ENCODE measurements around the gene LARP6. TPM values are rescaled to one million over a fixed set of nuclear protein-coding genes. Genes with fewer than 3 reads are reported as not detected.

Gene LARP6
- total and polyA plus RNA-seq, 2 of the 4 experiments (the other 2 are of a cell fraction): 36.4 to 135 TPM

GRCh38 chr15:70867911-70868467 is 14.0 kb upstream of the LARP6 start:
- Histone ChIP-seq H3K27me3 (ENCODE audit: control insufficient read depth, insufficient read depth, low read length) (no peaks in the 10 kb centered on the region), H3K4me1 (ENCODE audit: control insufficient read depth, insufficient read depth, low read length) (peaks cover 26% of the 10 kb centered on the region), H3K23ac (ENCODE audit: low read depth, low read length) (peak overlapping the region; percentile 39; the same call in 1 of the 2 replicates), H2BK20ac (ENCODE audit: low read depth, low read length) (peak overlapping the region; percentile 37; the same call in 1 of the 2 replicates), H2AK5ac (ENCODE audit: low read depth, low read length) (peak overlapping the region; percentile 37), H3K27ac (ENCODE audit: insufficient read depth, low read length) (peak overlapping the region; percentile 25; the same call in 1 of the 2 replicates), H3K36me3 (ENCODE audit: control insufficient read depth, insufficient read depth, low read length) (no peaks in the 10 kb centered on the region), H4K91ac (ENCODE audit: insufficient read depth, low read depth, low read length) (peak overlapping the region; percentile 38; the same call in 1 of the 2 replicates), H2AFZ (replicated peaks; ENCODE audit: low read length, poor library complexity) (no peak overlapping the region), H4K8ac (ENCODE audit: low read depth in 2 of 2, low read length in 2 of 2) (peak overlapping the region in 1 of 2 experiments; percentile 37; a peak in 1 of 4 replicates), H4K20me1 (ENCODE audit: insufficient read depth, low read length) (no peaks in the 10 kb centered on the region), H4K5ac (ENCODE audit: low read depth, low read length) (peak overlapping the region; percentile 30; the same call in 1 of the 2 replicates), H3K79me1 (ENCODE audit: low read depth in 1 of 2, low read length in 2 of 2) (peaks cover 0 to 20% of the 10 kb centered on the region in 2 experiments; a peak in 1 of 4 replicates), H2BK15ac (ENCODE audit: low read depth, low read length) (peak overlapping the region; percentile 18; the same call in 1 of the 3 replicates), H3K4me2 (ENCODE audit: low read depth, low read length) (peak overlapping the region; percentile 1), H3K14ac (replicated peaks; ENCODE audit: low read depth, low read length) (peak overlapping the region; percentile 55; the same call in 1 of the 2 replicates), H2BK120ac (ENCODE audit: low read depth, low read length) (peak overlapping the region; percentile 59), H3K9ac (ENCODE audit: low read depth, low read length) (no peak overlapping the region), H3K18ac (ENCODE audit: low read depth, low read length) (peak overlapping the region; percentile 37), H3K4ac (ENCODE audit: low read depth, low read length) (peak overlapping the region; percentile 56), H3K56ac (ENCODE audit: extremely low read depth, insufficient read depth, low read length) (no peak overlapping the region), H2AK9ac (replicated peaks; ENCODE audit: low read depth, low read length, poor library complexity) (peak overlapping the region; percentile 12), H3K4me3 (ENCODE audit: insufficient read depth, low read depth, low read length) (no peak overlapping the region), H3K9me3 (ENCODE audit: control insufficient read depth, insufficient read depth, low read length) (no peaks in the 10 kb centered on the region), H2BK5ac (ENCODE audit: low read depth, low read length, poor library complexity, severe bottlenecking) (no peak overlapping the region), H3K9me1 (ENCODE audit: insufficient read depth, low read length) (peaks cover 19% of the 10 kb centered on the region)
- TF ChIP-seq MAZ (IDR thresholded peaks at IDR 0.05; ENCODE audit: borderline replicate concordance, low read depth, low read length) (no peak), CEBPB (IDR thresholded peaks at IDR 0.05; ENCODE audit: low read depth, low read length) (0 out of 2 replicates have a peak, but pooled peaks have one; percentile 25), POLR2A (IDR thresholded peaks at IDR 0.05; ENCODE audit: low read depth, low read length) (no peak), ELK1 (IDR thresholded peaks at IDR 0.05; ENCODE audit: borderline replicate concordance, low read depth, low read length) (no peak)
- intact Hi-C loops (cut with micrococcal nuclease): no loop called here
- no CpG with 5 or more reads among the region's 6 CpGs for whole genome bisulfite sequencing, 2 experiments (ENCODE audit: extremely low coverage in 2 of 2, insufficient read length in 1 of 2)
- dilution Hi-C loops (cut with HindIII; ENCODE audit: low sequenced_read_pairs, unreplicated experiment): no loop called here
- DNase-seq (peak; percentile 63), ATAC-seq (ENCODE audit: low read depth) (peak; percentile 3; the same call in 1 of the 2 replicates)
- in situ Hi-C loops (cut with MboI; ENCODE audit: low sequenced_read_pairs): no loop called here
- POLR2A ChIA-PET (ENCODE audit: unreplicated experiment): no interaction called here
- CTCF ChIA-PET: interaction anchor here (0.9 to 1.3 kb wide), 2 partner anchors 10 to 43 kb away, joined by 3 to 4 read pairs; no protein-coding TSS in a partner anchor
- BruUV-seq (replicated peaks): no TSS peak

Data from IMR-90 (cell line).